Lung (tissue), 12 donors: Measurements from ENCODE around the gene IQSEC1. TPM values are rescaled to one million over a fixed set of nuclear protein-coding genes. Genes with fewer than 3 reads are reported as not detected.

Experiments used
- ATAC-seq: fragments of 200-7000 bp; cut with Tn5 transposase; one replicate; pipeline ENCODE4 v1.9.1; 2020; ENCODE audit warnings: moderate number of reproducible peaks; ENCODE audit not compliant: insufficient read depth, low FRiP score
- DNase-seq, 3 donors: peaks; one replicate each; pipeline ENCODE4 v3.0.0-alpha.2; 2013 to 2017
- H3K27ac ChIP-seq, 2 donors: one replicate each; pipeline ENCODE4 v1.5.1; 2013; ENCODE audit warnings: mild to moderate bottlenecking in 2 of 2, moderate library complexity in 2 of 2, control low read depth in 1 of 2, inconsistent platforms in 1 of 2, low read depth in 1 of 2, low read length in 1 of 2
- H3K27me3 ChIP-seq, 3 donors: one replicate each; pipeline ENCODE4 v1.5.1; 2013; ENCODE audit warnings: low read length in 2 of 3; ENCODE audit not compliant: control insufficient read depth in 3 of 3, insufficient read depth in 3 of 3
- H3K36me3 ChIP-seq, 4 donors: one replicate each; pipeline ENCODE4 v1.5.1; 2013; ENCODE audit warnings: low read length in 4 of 4, mild to moderate bottlenecking in 1 of 4, moderate library complexity in 1 of 4; ENCODE audit not compliant: control insufficient read depth in 4 of 4, insufficient read depth in 4 of 4
- H3K4me1 ChIP-seq, 5 donors: one replicate each; pipeline ENCODE4 v1.5.1; 2013; ENCODE audit warnings: low read length in 5 of 5, mild to moderate bottlenecking in 2 of 5, moderate library complexity in 1 of 5; ENCODE audit not compliant: control insufficient read depth in 5 of 5, insufficient read depth in 5 of 5
- H3K4me3 ChIP-seq: one replicate; pipeline ENCODE4 v1.5.1; 2013; ENCODE audit warnings: mild to moderate bottlenecking, control low read depth, moderate library complexity
- H3K9ac ChIP-seq, 2 donors: one replicate each; pipeline ENCODE4 v1.5.1; 2013; ENCODE audit warnings: low read length in 2 of 2, control low read depth in 1 of 2; ENCODE audit not compliant: insufficient read depth in 1 of 2
- H3K9me3 ChIP-seq, 4 donors: one replicate each; pipeline ENCODE4 v1.5.1; 2013; ENCODE audit warnings: low read length in 3 of 4, mild to moderate bottlenecking in 1 of 4, moderate library complexity in 1 of 4; ENCODE audit not compliant: control insufficient read depth in 4 of 4, insufficient read depth in 3 of 4
- CTCF ChIP-seq: IDR thresholded peaks from 2 replicates; pipeline ENCODE4 v1.5.1; 2012; ENCODE audit warnings: mild to moderate bottlenecking; ENCODE audit errors: control extremely low read depth, extremely low read depth
- WGBS, 2 donors: extraction: QIAGEN DNeasy Blood & Tissue Kit; methylation state at CpG; one replicate each; pipeline ENCODE4 v1.1.7; 2013; 5-methylcytosine and 5-hydroxymethylcytosine counted together
- polyA plus RNA-seq, 2 donors: library from polyadenylated mRNA; stranded (reverse); fragments of 200-250 nt; gene quantifications; one replicate each; pipeline ENCODE4 v1.2.1, GENCODE V29; 2013
- total RNA-seq, 2 donors: library from RNA; depleted of rRNA in 1 of 2; stranded (reverse); fragments of >200 nt in 1 of 2; gene quantifications; one replicate each; pipeline ENCODE4 v1.2.1, GENCODE V29; 2014 to 2021
- donor health status: control.
- donor health status: control.
- donor health status: Bipolar disorder and iron deficiency.
- donor health status: healthy.
- donor health status: DM: yes; HTN: yes; CAD: no.

The IQSEC1 gene
- total and polyA plus RNA-seq, 4 donors, result 13.9 to 69.1 (median 31.1) TPM

- no peak for TF ChIP-seq CTCF
- H3K36me3 ChIP-seq, result no peaks in the 10 kb centered on the region
- H3K27me3 ChIP-seq, result no peaks in the 10 kb centered on the region
- no peak for ATAC-seq
- no peak overlapping the region for H3K27ac ChIP-seq
- no peak overlapping the region for H3K9ac ChIP-seq
- peaks cover 0 to 2% (median 0%) of the 10 kb centered on the region in 5 donors for H3K4me1 ChIP-seq
- WGBS, 2 donors, result 88 to 92% methylated on average over 13 of the region's 13 CpGs
- H3K4me3 ChIP-seq, result no peak overlapping the region
- no peak for DNase-seq
- H3K9me3 ChIP-seq, result no peaks in the 10 kb centered on the region
Observed at GRCh38 chr3:13103416-13104058, 30.3 kb upstream of the IQSEC1 start.

DNA sequence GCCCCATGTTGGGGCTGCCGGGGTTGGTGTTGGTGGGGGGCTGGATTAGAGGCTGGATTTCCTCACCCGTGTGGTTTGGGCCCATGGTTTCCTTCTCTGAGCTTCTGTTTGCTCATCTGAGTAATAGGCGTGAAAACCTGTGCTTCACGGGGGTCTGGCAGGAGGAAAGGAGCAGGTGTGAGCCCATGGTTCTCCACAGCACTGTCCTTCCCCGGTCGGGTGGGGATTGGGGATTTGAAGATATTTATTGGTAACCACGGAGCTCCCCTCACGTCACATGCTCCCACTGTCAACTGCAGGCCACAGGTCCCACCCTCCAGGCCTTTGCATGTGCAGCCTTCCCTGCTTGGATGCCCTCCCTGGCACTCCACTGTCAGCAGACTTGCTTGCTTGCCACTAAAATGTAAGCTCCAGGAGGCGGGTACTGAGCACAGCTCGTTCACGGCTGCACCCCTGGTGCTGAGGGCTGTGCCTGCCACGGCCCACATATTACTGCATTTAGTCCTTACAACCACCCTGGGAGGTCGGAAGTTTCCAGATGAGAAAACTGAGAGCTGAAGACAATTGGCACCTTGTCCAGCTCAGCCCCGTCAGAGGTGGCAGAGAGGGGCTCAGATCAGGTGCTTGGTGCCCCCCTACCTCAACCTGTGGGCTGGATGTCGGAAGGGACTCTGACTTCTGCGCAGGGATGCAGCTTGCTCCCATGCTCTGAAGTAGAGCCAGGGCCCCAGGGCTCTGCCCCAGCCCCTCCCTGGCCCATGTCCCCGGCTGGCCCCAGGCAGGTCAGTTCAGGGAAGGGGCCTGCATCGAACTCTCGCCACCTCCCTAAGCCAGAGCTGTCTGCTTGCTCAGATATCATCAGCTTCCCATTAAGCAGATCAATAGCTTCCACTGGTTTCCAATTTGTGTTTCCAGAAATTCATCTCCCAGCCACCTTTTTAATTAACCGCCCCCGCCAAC, 29.4 kb upstream of the IQSEC1 start:
- Histone ChIP-seq H3K4me1 (peaks cover 0 to 2% (median 0%) of the 10 kb centered on the region in 5 donors), H3K36me3 (no peaks in the 10 kb centered on the region), H3K27ac (no peak overlapping the region), H3K9ac (no peak overlapping the region), H3K9me3 (no peaks in the 10 kb centered on the region), H3K4me3 (no peak overlapping the region), H3K27me3 (no peaks in the 10 kb centered on the region)
- no peak for TF ChIP-seq CTCF
- ATAC-seq (no peak), DNase-seq (no peak)
- WGBS, 2 donors, result 82 to 87% methylated on average over 21 of the region's 21 CpGs

DNA sequence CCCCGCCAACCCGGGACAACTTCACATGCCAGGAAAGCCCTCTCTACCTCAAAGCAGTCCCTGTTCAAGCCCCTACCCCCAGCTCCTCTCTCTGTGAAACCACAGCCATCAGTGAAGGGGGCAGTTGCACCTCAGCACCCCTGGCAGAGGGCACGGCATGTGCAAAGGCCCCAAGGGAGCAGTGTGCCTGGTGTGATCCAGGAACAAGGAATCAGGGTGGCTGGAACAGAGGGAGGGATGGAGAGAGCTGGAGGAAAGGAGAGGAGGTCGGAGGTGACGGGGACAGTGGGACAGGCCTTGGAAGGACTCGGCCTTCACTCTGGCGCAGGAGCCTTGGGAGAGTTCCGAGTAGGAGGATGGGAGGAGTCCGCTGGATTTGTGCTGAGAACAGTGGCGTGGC, 26.5 kb upstream of the IQSEC1 start:
- ATAC-seq (no peak), DNase-seq (no peak)
- Histone ChIP-seq H3K4me1 (no peaks in the 10 kb centered on the region), H3K36me3 (no peaks in the 10 kb centered on the region), H3K9me3 (peaks cover 0 to 2% (median 0%) of the 10 kb centered on the region in 4 donors), H3K27me3 (peaks cover 0 to 5% (median 0%) of the 10 kb centered on the region in 3 donors), H3K27ac (no peak overlapping the region), H3K9ac (no peak overlapping the region), H3K4me3 (no peak overlapping the region)
- TF ChIP-seq CTCF, result no peak
- WGBS, 2 donors, result 88 to 93% methylated on average over 10 of the region's 10 CpGs
